GM23338 (cell line): ENCODE data around the gene COQ8B. TPM values are rescaled to one million over a fixed set of nuclear protein-coding genes. Genes with fewer than 3 reads are reported as not detected.

Source experiments
- ATAC-seq: fragments of 200-7000 bp; cut with Tn5 transposase; 3 replicates; pipeline ENCODE4 v1.9.1; 2020
- DNase-seq: peaks from one replicate; pipeline ENCODE4 v3.0.0-alpha.2; 2015; ENCODE audit warnings: low spot score
- H2AFZ ChIP-seq: fragments of 200-600 bp; sonication (generic); 2 replicates; pipeline ENCODE4 v1.8.0; 2016; ENCODE audit warnings: antibody characterized with exemption, mild to moderate bottlenecking, moderate library complexity
- H3F3A ChIP-seq: fragments of 200-600 bp; sonication (generic); replicated peaks from 2 replicates; pipeline ENCODE4 v1.8.0; 2017; ENCODE audit warnings: antibody characterized with exemption, mixed run types, low read depth
- H3K27ac ChIP-seq: fragments of 200-600 bp; sonication (generic); 2 replicates; pipeline ENCODE4 v1.6.1; 2016; ENCODE audit warnings: low read depth
- H3K27me3 ChIP-seq: fragments of 200-600 bp; sonication (generic); 2 replicates; pipeline ENCODE4 v1.8.0; 2016; ENCODE audit warnings: mild to moderate bottlenecking, mixed run types, moderate library complexity; ENCODE audit not compliant: insufficient read depth
- H3K36me3 ChIP-seq: fragments of 200-600 bp; sonication (generic); 2 replicates; pipeline ENCODE4 v1.8.0; 2016; ENCODE audit warnings: mild to moderate bottlenecking; ENCODE audit not compliant: insufficient read depth
- H3K4me1 ChIP-seq: fragments of 200-600 bp; sonication (generic); 2 replicates; pipeline ENCODE4 v1.8.0; 2016; ENCODE audit warnings: mild to moderate bottlenecking, moderate library complexity; ENCODE audit not compliant: insufficient read depth
- H3K4me2 ChIP-seq: fragments of 200-600 bp; sonication (generic); 2 replicates; pipeline ENCODE4 v1.7.1; 2017; ENCODE audit warnings: mixed run types
- H3K4me3 ChIP-seq: fragments of 200-600 bp; sonication (generic); 2 replicates; pipeline ENCODE4 v1.6.1; 2016; ENCODE audit warnings: mixed run types
- H3K79me2 ChIP-seq: fragments of 200-600 bp; sonication (generic); replicated peaks from 2 replicates; pipeline ENCODE4 v1.8.0; 2017; ENCODE audit warnings: mild to moderate bottlenecking; ENCODE audit not compliant: insufficient read depth
- H3K9me2 ChIP-seq: fragments of 200-600 bp; sonication (generic); 2 replicates; pipeline ENCODE4 v1.8.0; 2017; ENCODE audit not compliant: insufficient read depth
- H4K20me1 ChIP-seq: fragments of 200-600 bp; sonication (generic); replicated peaks from 2 replicates; pipeline ENCODE4 v1.8.0; 2017; ENCODE audit warnings: mild to moderate bottlenecking; ENCODE audit not compliant: insufficient read depth
- H3K27ac Mint-ChIP-seq: 2 replicates; pipeline ENCODE4 v1.8.0; 2020; ENCODE audit warnings: inconsistent platforms, mild to moderate bottlenecking, moderate library complexity, mixed read lengths
- H3K27me3 Mint-ChIP-seq: 3 replicates; pipeline ENCODE4 v1.8.0; 2022; ENCODE audit warnings: low read depth, mild to moderate bottlenecking, moderate library complexity, mixed read lengths, inconsistent platforms; ENCODE audit not compliant: insufficient read depth, poor library complexity
- H3K36me3 Mint-ChIP-seq: 3 replicates; pipeline ENCODE4 v1.8.0; 2021; ENCODE audit warnings: low read depth, mild to moderate bottlenecking, inconsistent platforms, moderate library complexity, mixed read lengths
- H3K4me1 Mint-ChIP-seq: 3 replicates; pipeline ENCODE4 v1.8.0; 2020; ENCODE audit warnings: mild to moderate bottlenecking, inconsistent platforms, mixed read lengths
- H3K4me3 Mint-ChIP-seq: 3 replicates; pipeline ENCODE4 v1.8.0; 2021; ENCODE audit warnings: moderate library complexity, mild to moderate bottlenecking, inconsistent platforms, mixed read lengths
- H3K9me3 Mint-ChIP-seq: 3 replicates; pipeline ENCODE4 v1.8.0; 2020; ENCODE audit warnings: moderate library complexity, mild to moderate bottlenecking, inconsistent platforms, mixed read lengths
- EZH2phosphoT487 ChIP-seq: fragments of 200-600 bp; sonication (generic); IDR thresholded peaks from one replicate; pipeline ENCODE4 v1.8.1; 2018; ENCODE audit warnings: antibody characterized with exemption; ENCODE audit not compliant: unreplicated experiment
- polyA plus RNA-seq: library from polyadenylated mRNA; unstranded; fragments of >200 nt; fragmentation: Nextera tagmentation; extraction: Ambion mirVana; gene quantifications from 2 replicates; pipeline ENCODE4 v1.2.1, GENCODE V29; 2016
- total RNA-seq: library from RNA; depleted of rRNA; stranded (reverse); fragments of >200 nt; shearing (Covaris generic); gene quantifications from 2 replicates; pipeline ENCODE4 v1.2.3, GENCODE V29; 2014
- TF ChIP-seq, protein P1 (sequence below): fragments of 250-450 bp; sonication (Bioruptor Pico); IDR thresholded peaks from 2 replicates; pipeline ENCODE4 v1.5.0; 2020; ENCODE audit warnings: mild to moderate bottlenecking, moderate library complexity
- TF ChIP-seq, protein P2 (sequence below), 2 experiments: fragments of 200-600 bp in 1 of 2; sonication (generic) in 1 of 2; conservative IDR thresholded peaks; 2 replicates each; pipeline versions ENCODE4 v1.5.1 to v1.6.1; 2016 to 2017; ENCODE audit warnings: antibody characterized with exemption in 2 of 2, low read depth in 2 of 2, mild to moderate bottlenecking in 2 of 2, moderate library complexity in 1 of 2

Gene COQ8B
- total and polyA plus RNA-seq, 2 experiments from 2014 or later: 13.9 to 59.6 TPM

DNA sequence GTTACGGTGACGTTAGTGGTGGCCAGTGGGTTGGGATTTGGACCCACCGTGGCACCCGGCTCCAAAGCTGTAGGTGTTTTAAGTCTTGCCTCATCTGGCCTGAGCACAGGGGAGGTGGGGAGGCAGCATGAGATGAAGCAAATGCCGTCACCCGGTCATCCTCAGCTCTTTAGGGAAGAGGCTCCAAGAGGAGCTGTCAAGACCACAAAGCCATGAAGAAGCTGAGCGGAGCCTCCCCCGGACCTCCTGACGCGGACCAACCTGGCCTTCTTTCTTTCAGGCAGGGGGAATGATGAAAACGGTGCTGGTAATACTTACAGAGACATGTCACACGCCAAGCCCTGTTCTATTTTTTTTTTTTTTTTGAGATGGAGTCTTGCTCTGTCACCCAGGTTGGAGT, 26.2 kb upstream of the COQ8B start (continued):
- TF ChIP-seq, protein P1, sequence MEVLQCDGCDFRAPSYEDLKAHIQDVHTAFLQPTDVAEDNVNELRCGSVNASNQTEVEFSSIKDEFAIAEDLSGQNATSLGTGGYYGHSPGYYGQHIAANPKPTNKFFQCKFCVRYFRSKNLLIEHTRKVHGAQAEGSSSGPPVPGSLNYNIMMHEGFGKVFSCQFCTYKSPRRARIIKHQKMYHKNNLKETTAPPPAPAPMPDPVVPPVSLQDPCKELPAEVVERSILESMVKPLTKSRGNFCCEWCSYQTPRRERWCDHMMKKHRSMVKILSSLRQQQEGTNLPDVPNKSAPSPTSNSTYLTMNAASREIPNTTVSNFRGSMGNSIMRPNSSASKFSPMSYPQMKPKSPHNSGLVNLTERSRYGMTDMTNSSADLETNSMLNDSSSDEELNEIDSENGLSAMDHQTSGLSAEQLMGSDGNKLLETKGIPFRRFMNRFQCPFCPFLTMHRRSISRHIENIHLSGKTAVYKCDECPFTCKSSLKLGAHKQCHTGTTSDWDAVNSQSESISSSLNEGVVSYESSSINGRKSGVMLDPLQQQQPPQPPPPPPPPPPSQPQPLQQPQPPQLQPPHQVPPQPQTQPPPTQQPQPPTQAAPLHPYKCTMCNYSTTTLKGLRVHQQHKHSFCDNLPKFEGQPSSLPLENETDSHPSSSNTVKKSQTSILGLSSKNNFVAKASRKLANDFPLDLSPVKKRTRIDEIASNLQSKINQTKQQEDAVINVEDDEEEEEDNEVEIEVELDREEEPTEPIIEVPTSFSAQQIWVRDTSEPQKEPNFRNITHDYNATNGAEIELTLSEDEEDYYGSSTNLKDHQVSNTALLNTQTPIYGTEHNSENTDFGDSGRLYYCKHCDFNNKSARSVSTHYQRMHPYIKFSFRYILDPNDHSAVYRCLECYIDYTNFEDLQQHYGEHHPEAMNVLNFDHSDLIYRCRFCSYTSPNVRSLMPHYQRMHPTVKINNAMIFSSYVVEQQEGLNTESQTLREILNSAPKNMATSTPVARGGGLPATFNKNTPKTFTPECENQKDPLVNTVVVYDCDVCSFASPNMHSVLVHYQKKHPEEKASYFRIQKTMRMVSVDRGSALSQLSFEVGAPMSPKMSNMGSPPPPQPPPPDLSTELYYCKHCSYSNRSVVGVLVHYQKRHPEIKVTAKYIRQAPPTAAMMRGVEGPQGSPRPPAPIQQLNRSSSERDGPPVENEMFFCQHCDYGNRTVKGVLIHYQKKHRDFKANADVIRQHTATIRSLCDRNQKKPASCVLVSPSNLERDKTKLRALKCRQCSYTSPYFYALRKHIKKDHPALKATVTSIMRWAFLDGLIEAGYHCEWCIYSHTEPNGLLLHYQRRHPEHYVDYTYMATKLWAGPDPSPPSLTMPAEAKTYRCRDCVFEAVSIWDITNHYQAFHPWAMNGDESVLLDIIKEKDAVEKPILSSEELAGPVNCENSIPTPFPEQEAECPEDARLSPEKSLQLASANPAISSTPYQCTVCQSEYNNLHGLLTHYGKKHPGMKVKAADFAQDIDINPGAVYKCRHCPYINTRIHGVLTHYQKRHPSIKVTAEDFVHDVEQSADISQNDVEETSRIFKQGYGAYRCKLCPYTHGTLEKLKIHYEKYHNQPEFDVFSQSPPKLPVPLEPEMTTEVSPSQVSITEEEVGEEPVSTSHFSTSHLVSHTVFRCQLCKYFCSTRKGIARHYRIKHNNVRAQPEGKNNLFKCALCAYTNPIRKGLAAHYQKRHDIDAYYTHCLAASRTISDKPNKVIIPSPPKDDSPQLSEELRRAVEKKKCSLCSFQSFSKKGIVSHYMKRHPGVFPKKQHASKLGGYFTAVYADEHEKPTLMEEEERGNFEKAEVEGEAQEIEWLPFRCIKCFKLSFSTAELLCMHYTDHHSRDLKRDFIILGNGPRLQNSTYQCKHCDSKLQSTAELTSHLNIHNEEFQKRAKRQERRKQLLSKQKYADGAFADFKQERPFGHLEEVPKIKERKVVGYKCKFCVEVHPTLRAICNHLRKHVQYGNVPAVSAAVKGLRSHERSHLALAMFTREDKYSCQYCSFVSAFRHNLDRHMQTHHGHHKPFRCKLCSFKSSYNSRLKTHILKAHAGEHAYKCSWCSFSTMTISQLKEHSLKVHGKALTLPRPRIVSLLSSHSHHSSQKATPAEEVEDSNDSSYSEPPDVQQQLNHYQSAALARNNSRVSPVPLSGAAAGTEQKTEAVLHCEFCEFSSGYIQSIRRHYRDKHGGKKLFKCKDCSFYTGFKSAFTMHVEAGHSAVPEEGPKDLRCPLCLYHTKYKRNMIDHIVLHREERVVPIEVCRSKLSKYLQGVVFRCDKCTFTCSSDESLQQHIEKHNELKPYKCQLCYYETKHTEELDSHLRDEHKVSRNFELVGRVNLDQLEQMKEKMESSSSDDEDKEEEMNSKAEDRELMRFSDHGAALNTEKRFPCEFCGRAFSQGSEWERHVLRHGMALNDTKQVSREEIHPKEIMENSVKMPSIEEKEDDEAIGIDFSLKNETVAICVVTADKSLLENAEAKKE: no peak
- no peak for TF ChIP-seq EZH2phosphoT487

DNA sequence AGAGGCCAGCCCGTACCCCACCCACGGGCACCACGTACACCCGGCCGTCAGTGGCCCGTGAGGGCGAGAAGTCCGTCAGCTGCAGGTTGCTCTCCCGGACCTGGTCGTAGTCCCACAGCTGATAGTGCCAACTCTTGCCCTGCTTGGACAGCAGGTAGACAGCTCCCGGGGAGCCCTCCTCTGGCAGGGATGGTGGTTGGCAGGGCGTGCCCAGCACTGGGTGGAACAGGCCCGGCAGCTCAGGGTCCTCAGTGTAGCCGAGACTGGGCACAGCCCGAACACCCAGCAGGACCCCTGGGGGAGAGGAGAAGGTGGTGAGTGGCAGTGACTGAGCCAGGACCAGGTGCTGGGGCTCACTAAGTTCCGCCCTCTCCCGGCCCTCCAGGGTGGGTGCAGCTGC, 25.8 kb upstream of the COQ8B start:
- no peak for DNase-seq
- H3K9me3 Mint-ChIP-seq: 0 out of 3 replicates have a peak, but pooled peaks cover 3% of the 10 kb centered on the region
- Histone ChIP-seq H2AFZ (no peak overlapping the region), H3F3A (no peaks in the 10 kb centered on the region), H4K20me1 (no peaks in the 10 kb centered on the region), H3K4me1 (peaks cover 12% of the 10 kb centered on the region), H3K4me3 (no peak overlapping the region), H3K4me2 (no peak overlapping the region), H3K27me3 (no peaks in the 10 kb centered on the region), H3K36me3 (no peaks in the 10 kb centered on the region; the same call in 1 of the 2 replicates), H3K9me2 (no peaks in the 10 kb centered on the region), H3K27ac (no peak overlapping the region), H3K79me2 (no peaks in the 10 kb centered on the region)
- no peak for ATAC-seq
- TF ChIP-seq, protein P1: no peak
- TF ChIP-seq, protein P2, sequence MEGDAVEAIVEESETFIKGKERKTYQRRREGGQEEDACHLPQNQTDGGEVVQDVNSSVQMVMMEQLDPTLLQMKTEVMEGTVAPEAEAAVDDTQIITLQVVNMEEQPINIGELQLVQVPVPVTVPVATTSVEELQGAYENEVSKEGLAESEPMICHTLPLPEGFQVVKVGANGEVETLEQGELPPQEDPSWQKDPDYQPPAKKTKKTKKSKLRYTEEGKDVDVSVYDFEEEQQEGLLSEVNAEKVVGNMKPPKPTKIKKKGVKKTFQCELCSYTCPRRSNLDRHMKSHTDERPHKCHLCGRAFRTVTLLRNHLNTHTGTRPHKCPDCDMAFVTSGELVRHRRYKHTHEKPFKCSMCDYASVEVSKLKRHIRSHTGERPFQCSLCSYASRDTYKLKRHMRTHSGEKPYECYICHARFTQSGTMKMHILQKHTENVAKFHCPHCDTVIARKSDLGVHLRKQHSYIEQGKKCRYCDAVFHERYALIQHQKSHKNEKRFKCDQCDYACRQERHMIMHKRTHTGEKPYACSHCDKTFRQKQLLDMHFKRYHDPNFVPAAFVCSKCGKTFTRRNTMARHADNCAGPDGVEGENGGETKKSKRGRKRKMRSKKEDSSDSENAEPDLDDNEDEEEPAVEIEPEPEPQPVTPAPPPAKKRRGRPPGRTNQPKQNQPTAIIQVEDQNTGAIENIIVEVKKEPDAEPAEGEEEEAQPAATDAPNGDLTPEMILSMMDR (conservative IDR thresholded peaks at IDR 0.05; ENCODE audit: low read depth in 2 of 2): peak in 1 of 2 experiments; percentile 38; a peak in 1 of 4 replicates
- H3K4me1 Mint-ChIP-seq: peaks cover 15% of the 10 kb centered on the region
- no peak overlapping the region for H3K27ac Mint-ChIP-seq
- peaks cover 19% of the 10 kb centered on the region for H3K36me3 Mint-ChIP-seq
- H3K27me3 Mint-ChIP-seq: peaks cover 19% of the 10 kb centered on the region
- no peak overlapping the region for H3K4me3 Mint-ChIP-seq
